ENCODE measurements around the gene CASQ2. TPM values are rescaled to one million over a fixed set of nuclear protein-coding genes. Genes with fewer than 3 reads are reported as not detected.

The CASQ2 gene
- total and polyA plus RNA-seq, 2 of the 4 experiments (the other 2 are of a cell fraction): not detected

GRCh38 chr1:115796897-115797296 lies 28.4 kb upstream of the CASQ2 start:
- peaks cover 7% of the 10 kb centered on the region for H3K27me3 ChIP-seq (ENCODE audit: control insufficient read depth, insufficient read depth, low read length)
- no peak overlapping the region for H2BK20ac ChIP-seq (ENCODE audit: low read depth, low read length)
- H2BK120ac ChIP-seq (ENCODE audit: low read depth, low read length): no peak overlapping the region
- no peak overlapping the region for H3K56ac ChIP-seq (ENCODE audit: extremely low read depth, insufficient read depth, low read length)
- no peak overlapping the region for H3K18ac ChIP-seq (ENCODE audit: low read depth, low read length)
- H3K27ac ChIP-seq (ENCODE audit: insufficient read depth, low read length): no peak overlapping the region
- H2AK9ac ChIP-seq (replicated peaks; ENCODE audit: low read depth, low read length, poor library complexity): no peak overlapping the region
- no peak overlapping the region for H4K5ac ChIP-seq (ENCODE audit: low read depth, low read length)
- ChIA-PET CTCF (no interaction called here), POLR2A (ENCODE audit: unreplicated experiment) (no interaction called here)
- H3K9ac ChIP-seq (ENCODE audit: low read depth, low read length): no peak overlapping the region
- H3K9me1 ChIP-seq (ENCODE audit: insufficient read depth, low read length): no peaks in the 10 kb centered on the region
- no peaks in the 10 kb centered on the region for H3K36me3 ChIP-seq (ENCODE audit: control insufficient read depth, insufficient read depth, low read length)
- no TSS peak for BruUV-seq (replicated peaks)
- no peak overlapping the region for H4K91ac ChIP-seq (ENCODE audit: insufficient read depth, low read depth, low read length)
- no peaks in the 10 kb centered on the region for H3K9me3 ChIP-seq (ENCODE audit: control insufficient read depth, insufficient read depth, low read length)
- no peaks in the 10 kb centered on the region for H3K79me1 ChIP-seq (ENCODE audit: low read depth in 1 of 2, low read length in 2 of 2)
- no peak overlapping the region for H3K4me3 ChIP-seq (ENCODE audit: insufficient read depth, low read depth, low read length)
- TF ChIP-seq MAZ (IDR thresholded peaks at IDR 0.05; ENCODE audit: borderline replicate concordance, low read depth, low read length) (no peak), MXI1 (IDR thresholded peaks at IDR 0.05; ENCODE audit: borderline replicate concordance, low read depth, low read length) (no peak), FOS (IDR thresholded peaks at IDR 0.05; ENCODE audit: low read depth, low read length) (no peak), POLR2A (IDR thresholded peaks at IDR 0.05; ENCODE audit: low read depth, low read length) (no peak), USF2 (IDR thresholded peaks at IDR 0.05; ENCODE audit: low read depth, low read length) (no peak), RAD21 (IDR thresholded peaks at IDR 0.05; ENCODE audit: low read length) (no peak)
- H4K8ac ChIP-seq (ENCODE audit: low read depth in 2 of 2, low read length in 2 of 2): no peak overlapping the region
- no peaks in the 10 kb centered on the region for H3K4me1 ChIP-seq (ENCODE audit: control insufficient read depth, insufficient read depth, low read length)
- no peak overlapping the region for H2AK5ac ChIP-seq (ENCODE audit: low read depth, low read length)
- DNase-seq (no peak), ATAC-seq (ENCODE audit: low read depth) (no peak)
- dilution Hi-C loops (cut with HindIII; ENCODE audit: low sequenced_read_pairs, unreplicated experiment) (no loop called here), intact Hi-C loops (cut with micrococcal nuclease) (no loop called here), in situ Hi-C loops (cut with MboI; ENCODE audit: low sequenced_read_pairs) (no loop called here)
- no peaks in the 10 kb centered on the region for H4K20me1 ChIP-seq (ENCODE audit: insufficient read depth, low read length)
- H3K4me2 ChIP-seq (ENCODE audit: low read depth, low read length): no peak overlapping the region
- WGBS, 2 experiments (ENCODE audit: extremely low coverage in 2 of 2, insufficient read length in 1 of 2): no CpG with 5 or more reads among the region's 5 CpGs
- H2BK5ac ChIP-seq (ENCODE audit: low read depth, low read length, poor library complexity, severe bottlenecking): no peak overlapping the region
- H3K14ac ChIP-seq (replicated peaks; ENCODE audit: low read depth, low read length): no peak overlapping the region
- H3K23ac ChIP-seq (ENCODE audit: low read depth, low read length): no peak overlapping the region
- H2AFZ ChIP-seq (replicated peaks; ENCODE audit: low read length, poor library complexity): no peak overlapping the region
- H3K4ac ChIP-seq (ENCODE audit: low read depth, low read length): no peak overlapping the region
- no peak overlapping the region for H2BK15ac ChIP-seq (ENCODE audit: low read depth, low read length)

All from IMR-90 (cell line).